HG02678 (cell line): ENCODE results near the gene VSTM2L.
"Not testable (repeated sequence)": the region's sequence is repeated elsewhere in the genome, so short reads cannot be mapped to it uniquely, and the experiment has no call there.

Experiments used
- ATAC-seq: cut with Tn5 transposase; IDR thresholded peaks from one replicate; pipeline ENCODE4 v1.9.1; 2021; ENCODE audit warnings: mild to moderate bottlenecking, moderate library complexity; ENCODE audit not compliant: unreplicated experiment

The VSTM2L gene

DNA sequence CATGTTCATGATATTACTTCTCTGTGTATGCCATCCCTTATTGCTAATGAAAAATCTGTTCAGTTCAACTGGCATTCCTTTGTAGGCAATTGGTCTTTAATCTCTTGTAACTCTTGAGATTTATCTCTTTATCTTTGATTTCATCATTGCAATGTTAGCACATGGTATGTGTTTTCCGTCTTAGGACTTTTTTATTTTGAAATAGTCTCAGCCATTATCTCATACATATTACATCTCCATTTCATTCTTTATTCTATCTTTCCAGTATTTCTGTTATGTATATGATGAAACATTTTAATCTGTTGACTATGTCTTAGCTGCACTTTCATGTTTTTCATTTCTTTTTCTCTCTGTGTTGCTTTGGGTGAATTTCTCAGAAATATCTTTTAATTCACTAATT lies 58.1 kb downstream of the VSTM2L start:
- no peak for ATAC-seq

DNA sequence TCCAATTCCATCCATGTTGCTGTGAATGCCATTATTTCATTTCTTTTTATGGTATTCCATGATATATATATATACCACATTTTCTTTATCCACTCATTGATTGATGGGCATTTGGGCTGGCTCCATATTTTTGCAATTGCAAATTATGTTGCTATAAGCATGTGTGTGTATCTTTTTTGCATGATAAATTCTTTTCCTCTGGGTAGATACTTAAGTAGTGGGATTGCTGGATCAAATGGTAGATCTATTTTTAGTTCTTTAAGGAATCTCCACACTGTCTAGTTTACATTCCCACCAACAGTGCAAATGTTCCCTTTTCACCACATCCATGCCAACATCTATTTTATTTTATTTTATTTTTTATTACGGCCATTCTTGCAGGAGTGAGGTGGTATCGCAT lies 60.6 kb downstream of the VSTM2L start:
- ATAC-seq, result not testable (repeated sequence)

DNA sequence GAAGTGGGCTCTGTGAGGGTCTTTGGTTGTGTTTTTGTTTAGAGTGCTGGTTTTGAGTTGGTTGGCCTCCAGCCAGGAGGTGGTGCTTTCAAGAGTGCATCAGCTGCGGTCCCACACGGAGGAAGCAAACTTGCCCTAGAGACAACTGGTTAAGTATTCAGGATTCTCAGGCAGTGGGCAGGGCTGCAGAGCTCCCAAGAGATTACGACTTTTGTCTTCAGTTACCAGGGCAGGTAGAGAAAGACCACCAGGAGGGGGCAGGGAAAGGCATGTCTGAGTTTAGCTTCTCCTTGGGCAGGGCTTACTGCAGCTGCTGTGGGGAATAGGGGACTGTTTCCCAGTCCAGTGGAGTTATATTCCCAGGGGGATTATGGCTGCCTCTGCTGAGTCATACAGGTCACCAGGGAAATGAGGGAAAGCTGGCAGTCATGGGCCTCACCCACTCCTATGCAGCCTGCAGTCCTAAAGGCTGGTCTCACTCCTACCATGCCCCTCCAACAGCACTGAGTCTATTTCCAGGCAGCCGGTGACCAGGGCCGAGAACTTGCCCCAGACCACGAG lies 66.0 kb downstream of the VSTM2L start:
- ATAC-seq, result no peak

DNA sequence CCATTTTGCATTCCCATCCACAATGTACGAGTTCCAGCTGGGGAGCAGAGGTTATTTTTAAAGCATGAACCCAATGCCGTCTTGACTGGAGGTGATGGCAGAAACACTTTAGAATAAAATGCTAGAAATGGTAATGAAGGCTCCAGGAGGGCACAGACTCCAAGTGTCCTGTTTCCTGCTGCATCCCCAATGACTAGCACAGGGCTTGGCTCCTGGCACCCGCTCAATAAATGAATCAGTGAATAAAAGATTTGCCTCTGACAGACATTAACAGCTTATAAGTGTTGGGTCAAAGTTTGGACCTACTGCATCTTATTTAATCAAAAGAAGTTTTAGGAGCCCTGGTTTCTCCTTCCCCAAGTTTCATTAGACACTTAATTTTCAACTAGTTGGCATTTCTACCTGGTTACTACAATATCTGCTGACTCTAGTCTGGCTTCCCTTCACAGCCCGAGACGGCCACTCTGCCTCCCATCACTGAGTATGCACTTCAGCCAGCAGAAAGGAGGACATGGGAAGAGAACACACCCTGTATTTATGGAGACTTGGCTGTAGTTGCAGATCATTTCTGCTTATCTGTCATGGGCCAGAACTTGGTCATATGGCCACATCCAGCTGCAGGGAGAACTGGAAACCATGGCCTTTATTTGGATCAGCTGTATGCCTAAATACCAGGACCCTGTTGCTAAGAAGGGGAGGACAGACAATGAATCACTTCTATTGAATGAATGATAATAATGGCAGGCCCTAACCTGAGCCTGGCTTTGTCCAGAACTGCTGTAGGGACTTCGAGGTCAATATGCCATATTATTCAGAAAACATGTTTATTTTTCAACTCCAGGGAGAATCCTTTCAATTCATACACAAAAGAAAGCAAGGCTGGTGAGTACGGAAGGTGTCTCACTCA lies 67.3 kb downstream of the VSTM2L start:
- no peak for ATAC-seq

DNA sequence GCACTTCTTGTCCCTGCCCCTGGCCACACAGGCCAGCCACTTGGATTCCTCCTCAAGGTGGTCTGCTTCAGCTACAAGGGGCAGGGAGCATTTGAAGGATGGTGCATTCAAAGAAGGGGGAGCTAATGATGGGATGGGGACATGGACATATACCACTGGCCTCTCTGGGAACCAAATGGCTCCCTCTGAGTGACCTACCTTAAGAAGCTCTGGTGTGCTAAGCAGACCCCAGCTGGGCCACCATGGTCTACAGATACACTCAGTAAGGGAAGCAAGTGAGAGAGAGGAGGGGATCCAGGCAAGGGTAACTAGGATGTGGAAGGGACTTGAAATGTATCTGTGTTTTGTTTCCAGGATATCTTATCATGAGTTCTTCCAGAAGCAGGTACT lies 67.9 kb downstream of the VSTM2L start:
- ATAC-seq, result no peak

DNA sequence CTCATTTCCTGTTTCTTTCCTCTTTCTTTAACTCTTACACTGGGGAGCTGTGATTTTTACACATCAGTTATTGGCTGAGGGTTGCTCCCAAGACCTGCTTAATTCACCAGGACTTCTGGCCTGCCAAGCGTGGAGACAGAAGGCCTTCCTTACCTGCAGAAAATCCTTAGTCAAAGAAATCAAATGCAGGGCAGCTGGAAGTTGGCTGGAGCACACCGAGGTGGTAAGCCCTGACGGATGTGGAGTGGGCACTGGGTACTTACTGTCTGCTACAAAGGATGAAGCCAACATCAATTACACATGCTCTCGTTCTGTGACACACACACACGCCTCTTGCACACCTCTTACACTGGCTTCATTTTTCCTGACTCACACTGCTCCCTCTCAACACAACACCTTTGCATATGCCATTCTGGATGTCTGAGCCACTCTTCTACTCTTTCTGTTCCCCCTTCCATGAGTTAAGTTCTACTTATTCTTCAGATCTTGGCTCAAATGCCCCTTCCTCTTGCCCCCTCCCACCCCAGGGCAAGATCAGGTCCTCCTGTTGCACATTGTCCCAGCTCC lies 68.7 kb downstream of the VSTM2L start:
- no peak for ATAC-seq

DNA sequence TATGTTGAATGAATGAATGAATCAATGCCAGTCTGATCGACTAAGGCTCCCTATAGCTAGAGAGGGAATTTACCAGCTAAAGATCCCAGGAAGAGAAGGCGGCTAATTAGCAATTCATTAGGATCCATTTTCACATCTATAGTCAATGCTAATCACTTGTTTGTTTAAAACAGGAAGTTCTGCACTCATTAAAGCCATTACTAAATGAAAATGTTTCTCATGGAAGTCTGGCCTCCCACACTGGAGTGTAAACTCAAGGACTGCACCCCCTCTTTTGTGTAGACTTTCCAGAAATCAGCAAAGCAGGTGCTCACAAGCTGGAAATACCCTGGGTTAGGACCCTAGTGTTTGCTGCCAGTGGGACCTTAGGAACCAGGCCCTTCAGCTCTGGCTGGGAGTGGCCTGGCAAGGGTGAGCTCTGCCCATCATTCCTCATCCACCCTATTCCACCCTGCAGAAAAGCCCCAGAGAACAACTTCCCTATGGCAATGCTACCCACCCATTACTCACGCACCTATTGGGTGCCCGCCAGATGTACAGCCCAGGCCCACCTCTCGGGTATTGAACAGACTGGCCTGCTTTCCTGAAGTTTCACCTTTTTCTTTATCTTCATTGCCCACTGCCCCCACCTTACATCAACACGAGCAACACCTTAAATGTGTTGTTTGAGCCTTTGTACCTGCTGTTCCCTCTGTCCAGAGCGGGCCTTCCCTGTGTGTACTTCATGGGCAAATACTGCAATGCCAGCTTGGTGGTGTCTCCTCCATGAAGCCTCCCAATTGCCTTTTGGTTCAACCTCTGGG lies 69.5 kb downstream of the VSTM2L start:
- no peak for ATAC-seq

DNA sequence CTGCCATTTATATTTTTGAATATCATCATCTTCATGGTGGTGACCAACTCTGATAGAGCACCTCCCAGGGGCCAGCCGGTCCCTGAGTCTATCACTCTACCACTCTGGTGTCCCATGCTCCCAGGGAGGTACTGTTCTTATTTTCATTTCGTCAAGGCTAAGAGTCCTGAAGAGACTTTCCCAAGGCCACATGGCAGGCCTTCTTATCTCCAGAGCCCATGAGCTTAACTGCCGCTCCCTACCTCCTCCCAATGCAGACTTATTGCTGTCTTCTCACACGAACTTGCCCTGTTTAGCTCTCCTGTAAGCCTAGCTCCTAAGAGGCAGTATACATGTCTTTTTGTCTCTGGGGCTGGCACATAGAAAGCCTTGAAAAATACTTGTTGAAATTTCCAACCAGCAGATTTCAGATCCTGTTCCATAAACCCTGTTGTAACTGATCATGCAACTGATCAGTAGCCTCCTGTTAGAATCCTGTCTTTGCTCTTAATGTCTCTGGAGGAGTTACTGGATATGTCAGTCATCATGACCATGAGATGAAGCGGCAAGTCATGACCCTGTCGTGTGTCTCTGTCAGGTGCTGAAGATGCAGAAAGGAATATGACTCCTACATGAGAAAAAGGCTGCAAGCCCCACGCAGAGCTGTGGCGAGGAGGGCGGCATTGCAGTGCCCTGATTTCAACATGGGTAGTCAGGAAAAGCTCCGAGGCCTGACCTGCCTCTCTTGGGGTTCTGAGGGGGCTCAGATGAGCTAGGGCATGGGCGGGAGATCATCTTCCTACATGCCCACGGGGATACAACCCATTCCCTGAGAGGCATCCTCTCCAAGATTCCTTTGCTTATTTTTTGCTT lies 70.4 kb downstream of the VSTM2L start:
- ATAC-seq, result no peak

DNA sequence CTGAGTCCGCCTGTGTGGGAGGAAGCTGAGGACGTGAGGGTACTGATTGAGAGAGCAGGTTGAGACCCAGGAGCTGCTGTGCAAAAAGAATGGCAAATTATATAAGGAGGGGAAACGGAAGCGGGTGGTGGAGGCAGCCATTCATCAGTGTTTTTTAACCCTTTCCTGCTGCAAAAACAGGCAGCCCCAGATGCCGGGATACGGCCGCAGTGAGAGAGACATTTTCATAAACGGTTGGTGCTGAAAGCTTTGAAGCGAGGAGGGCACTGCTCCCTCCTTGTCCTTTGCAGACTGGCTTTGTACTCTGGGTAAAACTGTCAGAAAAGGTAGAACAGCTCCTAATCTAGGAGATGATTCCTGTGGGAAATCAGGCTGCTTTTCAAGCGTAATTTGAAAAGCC lies 74.0 kb downstream of the VSTM2L start:
- ATAC-seq, result no peak

DNA sequence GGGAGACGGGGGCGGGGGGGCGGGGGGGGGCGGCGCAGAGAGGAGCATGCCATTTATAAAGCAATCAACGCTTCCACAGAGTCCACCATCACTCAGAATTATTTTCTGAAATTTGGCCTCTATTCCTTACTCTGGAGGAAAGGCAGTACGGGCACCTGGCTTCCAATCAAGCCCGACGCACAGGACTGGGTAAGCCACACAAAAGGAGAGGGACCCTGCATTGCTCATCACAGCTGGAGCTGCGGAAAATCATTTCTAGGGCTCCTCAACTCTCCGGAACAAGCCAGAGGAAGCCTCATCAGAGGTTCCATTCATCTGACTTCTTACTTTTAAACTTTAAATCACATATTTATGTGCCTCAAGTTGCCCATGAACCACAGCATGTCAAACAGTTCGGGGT lies 74.4 kb downstream of the VSTM2L start:
- ATAC-seq, result no peak

DNA sequence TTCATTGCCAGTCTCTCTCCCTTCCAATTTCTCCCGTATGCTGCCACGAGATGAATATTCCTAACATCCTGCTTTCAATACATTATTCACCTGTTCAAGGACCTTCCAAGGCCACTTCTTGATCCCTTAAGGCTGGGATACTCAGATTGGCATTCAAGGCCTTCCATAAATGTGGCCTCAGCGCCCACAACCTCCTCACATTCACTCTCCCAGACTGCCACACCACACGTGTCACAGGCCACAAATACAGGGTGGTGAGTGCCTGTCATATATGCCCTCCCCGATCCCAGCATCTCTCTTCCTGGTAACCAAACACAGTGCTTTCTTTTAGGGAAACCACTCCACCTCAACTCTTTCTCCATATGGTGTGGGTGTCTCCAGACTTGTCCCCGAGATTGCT lies 74.9 kb downstream of the VSTM2L start:
- no peak for ATAC-seq

DNA sequence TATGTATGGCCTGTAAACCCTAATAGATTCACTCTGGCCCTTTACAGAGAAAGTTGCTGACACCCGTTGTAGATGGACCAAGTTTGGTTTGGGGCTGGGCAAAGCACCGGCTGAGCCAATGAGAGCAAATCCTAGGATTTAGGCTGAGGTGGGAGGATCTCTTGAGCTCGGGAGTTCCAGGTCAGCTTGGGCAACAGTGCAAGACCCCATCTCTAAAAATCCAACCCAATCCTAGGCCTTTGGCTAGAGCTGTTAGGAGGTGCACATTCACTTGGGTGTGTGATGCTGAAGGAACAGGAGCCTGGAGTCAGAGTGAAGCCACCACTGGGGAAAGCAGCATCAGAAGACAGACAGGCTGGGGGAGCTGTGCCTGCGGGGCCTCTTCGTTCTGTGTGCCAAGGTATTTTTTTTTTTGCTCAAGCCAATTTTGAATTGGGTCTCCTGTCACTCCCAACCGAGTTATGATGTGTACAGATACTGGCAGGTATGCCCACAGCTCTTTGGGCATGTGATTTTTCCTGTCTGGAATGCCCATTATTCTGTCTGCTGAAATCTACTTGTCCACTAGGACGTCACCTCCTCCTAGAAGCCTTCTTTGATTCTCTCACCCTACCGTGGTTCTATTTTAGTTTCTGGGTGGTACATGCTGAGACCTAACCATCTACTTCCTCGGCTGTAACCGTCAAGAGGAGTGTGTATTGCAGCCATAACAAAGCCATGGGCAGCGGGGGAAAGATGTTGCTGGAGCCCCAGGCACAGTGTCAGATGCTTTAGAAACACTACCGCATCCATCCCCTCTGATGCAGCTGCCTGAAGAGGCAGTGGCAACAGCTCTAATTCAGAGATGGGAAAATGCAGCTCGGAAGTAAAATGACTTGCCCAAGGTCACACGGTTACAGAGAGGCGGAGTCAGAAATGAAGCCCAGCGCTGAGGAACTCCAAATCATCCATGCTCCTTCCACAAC lies 76.4 kb downstream of the VSTM2L start:
- no peak for ATAC-seq

DNA sequence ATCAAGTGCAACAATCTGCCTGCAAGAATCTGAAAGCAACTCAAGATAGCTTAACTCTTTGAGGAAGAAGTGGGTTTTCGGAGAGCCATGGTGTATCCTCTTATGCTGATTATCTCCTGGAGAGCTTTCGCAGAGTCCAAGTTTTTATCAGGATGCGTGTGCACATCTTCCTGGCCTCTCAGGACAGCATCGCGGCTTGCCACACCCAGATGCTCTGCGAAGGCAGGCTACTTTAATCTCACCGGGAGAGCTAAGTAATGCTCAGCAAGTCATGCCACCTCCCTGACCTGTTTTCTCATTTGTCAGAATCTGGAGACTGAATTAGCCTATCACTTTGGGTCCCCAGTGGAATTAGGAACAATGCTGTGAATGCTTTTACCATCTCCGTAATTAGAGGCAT lies 77.5 kb downstream of the VSTM2L start:
- ATAC-seq, result no peak

DNA sequence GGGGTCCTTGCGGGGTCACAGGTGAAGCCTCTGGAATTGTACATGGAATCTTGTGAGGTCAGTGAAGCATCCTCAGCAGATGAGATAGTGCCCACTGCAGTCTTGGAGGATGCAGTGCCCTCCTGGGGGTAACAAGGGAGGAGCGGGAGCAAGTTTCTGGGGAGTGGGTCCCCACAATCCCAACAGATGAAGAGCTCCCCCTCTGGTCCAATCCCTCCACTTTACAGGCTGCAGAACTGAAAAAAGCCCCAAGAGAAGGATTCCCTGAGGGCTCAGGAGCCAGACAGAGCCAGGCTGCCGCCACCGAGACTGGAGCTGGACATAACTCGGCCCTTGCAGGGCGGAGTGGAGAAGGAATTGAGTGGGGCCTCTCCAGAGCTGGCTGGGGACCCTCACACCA lies 77.9 kb downstream of the VSTM2L start:
- ATAC-seq, result no peak

DNA sequence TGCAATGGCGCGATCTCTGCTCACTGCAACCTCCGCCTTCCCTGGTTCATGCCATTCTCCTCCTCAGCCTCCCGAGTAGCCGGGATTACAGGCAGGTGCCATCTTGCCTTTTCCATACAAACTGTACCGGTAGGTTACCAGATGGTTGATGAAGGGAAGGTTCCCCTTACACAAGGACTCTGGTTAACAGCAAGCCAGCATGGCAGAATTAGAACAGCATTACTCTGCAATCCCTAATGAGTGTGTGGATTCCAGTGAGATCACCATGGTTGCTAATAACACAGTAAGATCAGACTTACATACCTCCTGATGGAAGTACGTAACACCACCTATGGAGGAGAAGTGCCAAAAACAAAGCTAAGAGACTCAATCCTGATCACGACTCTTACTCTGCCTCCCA lies 78.6 kb downstream of the VSTM2L start:
- no peak for ATAC-seq

DNA sequence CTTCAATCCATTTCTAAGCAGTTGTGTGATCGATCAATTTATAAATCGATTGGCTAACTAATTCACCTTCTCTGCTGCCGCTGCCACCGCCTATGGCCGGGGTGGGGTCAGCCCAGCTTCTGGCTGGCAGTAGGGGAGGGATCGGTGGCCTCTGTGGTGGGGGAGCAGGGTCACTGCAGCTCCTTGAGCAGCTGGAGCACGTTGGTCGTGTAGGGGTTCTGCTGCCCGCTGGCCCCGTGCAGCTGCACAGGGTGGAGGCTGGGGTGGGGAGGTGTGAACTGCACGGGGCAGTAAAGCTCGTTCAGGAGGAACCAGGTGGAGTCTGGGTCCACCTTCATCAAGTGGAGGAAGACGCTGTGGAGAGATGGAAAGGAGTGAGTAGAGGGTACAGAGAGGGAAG lies 80.4 kb downstream of the VSTM2L start:
- no peak for ATAC-seq

DNA sequence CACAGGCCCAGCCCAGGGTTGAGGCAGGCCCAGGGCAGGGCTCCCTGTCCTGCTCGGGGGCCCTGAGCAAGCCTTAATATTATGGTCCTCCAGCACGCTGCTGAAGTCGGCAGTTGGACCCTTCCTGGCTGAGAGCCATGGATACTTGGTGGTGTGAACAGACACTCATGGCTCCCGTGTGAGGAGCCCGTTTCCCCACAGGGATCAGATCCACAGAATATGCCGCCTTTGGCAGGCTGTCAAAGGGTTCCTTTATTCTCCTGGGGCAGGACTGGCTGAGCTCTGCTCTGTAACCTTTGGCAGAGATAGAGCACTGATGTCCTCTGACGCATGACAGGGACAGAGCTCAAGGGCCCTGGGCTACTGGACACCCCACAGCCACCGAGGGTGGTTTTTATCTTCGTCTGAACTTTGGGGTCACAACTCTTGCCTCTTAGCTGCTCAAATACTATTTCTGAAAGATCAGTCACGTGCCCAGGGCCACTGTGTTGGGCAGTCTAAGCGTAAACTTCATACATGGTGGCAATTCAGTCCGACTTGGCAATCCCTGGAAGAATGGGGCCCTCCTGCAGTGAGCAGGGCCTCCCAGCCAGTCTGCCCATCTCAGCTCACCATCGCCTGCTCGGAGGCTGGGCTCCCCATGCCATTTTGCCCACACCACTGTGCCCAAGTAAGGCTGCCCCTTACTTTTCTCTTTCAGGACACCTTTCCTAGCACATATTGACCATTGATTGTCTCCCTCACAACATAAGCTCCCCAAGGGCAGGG lies 81.3 kb downstream of the VSTM2L start:
- no peak for ATAC-seq

DNA sequence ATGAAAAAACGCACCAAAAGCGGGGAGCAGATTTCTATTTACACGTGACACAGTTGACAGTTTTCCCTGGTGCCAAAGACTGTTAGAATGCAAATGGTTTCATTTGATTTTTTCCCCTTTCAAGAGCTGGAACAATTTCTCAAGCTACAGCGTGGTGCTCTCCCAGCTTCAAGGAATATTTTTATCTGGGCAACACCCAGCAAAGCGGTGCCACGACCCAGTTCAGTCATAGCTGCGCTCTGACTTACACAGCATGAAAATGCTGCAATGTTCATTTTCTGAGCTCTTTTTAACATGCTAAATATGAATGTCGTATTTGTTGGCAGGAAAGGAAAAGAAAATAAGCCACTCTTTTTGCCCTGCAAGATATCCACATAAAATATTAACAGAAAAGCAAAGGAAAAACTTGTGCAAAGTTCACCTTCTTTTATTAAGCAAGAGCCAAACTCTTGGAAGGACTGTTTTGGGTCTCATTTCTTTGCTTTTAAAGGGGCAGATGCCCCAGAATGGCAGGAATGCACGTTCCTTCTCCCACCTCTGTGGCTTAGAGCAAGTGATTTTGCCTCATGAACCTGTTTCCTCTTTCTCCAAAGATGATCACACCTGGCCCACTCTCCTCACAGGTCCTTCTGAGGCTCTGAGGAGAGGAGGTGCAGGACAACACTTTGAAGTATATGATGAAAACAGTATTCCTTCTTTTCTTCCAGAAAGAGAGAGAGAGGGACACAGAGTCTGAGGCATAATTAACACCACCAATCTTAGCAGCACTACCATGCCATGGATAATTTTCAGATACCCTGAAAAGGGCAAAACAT lies 83.3 kb downstream of the VSTM2L start:
- no peak for ATAC-seq
